T-helper 1 cell (primary cell): ENCODE measurements around the gene SPZ1.
"Not testable (repeated sequence)": the region's sequence is repeated elsewhere in the genome, so short reads cannot be mapped to it uniquely, and the experiment has no call there.

Source experiments
- DNase-seq, 5 donors: peaks; one replicate each; pipeline ENCODE4 v3.0.0-alpha.2; 2012 to 2020

The SPZ1 gene

GRCh38 chr5:80339116-80339515, 19.3 kb downstream of the SPZ1 start:
- DNase-seq = no peak

- no peak for DNase-seq
Measured at GRCh38 chr5:80341016-80341775, 21.4 kb downstream of the SPZ1 start.

GRCh38 chr5:80343067-80343466, 23.3 kb downstream of the SPZ1 start:
- no peak for DNase-seq

GRCh38 chr5:80346055-80346454, 26.3 kb downstream of the SPZ1 start:
- DNase-seq = peak in 2 of 5 donors; percentile 14 to 18

- no peak for DNase-seq
Measured at GRCh38 chr5:80348171-80348570, 28.4 kb downstream of the SPZ1 start.

GRCh38 chr5:80351019-80351418, 31.2 kb downstream of the SPZ1 start:
- not testable (repeated sequence) for DNase-seq

- no peak for DNase-seq
Measured at GRCh38 chr5:80355686-80356085, 35.9 kb downstream of the SPZ1 start.

GRCh38 chr5:80357671-80358070, 37.9 kb downstream of the SPZ1 start:
- DNase-seq = no peak

- DNase-seq = no peak
Measured at GRCh38 chr5:80360914-80361444, 41.2 kb downstream of the SPZ1 start.

- no peak for DNase-seq
Measured at GRCh38 chr5:80364892-80365291, 45.1 kb downstream of the SPZ1 start.

GRCh38 chr5:80368661-80369480, 49.1 kb downstream of the SPZ1 start:
- no peak for DNase-seq

GRCh38 chr5:80369521-80369920, 49.7 kb downstream of the SPZ1 start:
- no peak for DNase-seq

GRCh38 chr5:80370390-80370789, 50.6 kb downstream of the SPZ1 start:
- no peak for DNase-seq
